HG03066 (cell line): ENCODE measurements around the gene OSBP2.

Experiments
- ATAC-seq: cut with Tn5 transposase; IDR thresholded peaks from one replicate; pipeline ENCODE4 v1.9.1; 2021; ENCODE audit warnings: low read depth; ENCODE audit not compliant: unreplicated experiment

Gene OSBP2

DNA sequence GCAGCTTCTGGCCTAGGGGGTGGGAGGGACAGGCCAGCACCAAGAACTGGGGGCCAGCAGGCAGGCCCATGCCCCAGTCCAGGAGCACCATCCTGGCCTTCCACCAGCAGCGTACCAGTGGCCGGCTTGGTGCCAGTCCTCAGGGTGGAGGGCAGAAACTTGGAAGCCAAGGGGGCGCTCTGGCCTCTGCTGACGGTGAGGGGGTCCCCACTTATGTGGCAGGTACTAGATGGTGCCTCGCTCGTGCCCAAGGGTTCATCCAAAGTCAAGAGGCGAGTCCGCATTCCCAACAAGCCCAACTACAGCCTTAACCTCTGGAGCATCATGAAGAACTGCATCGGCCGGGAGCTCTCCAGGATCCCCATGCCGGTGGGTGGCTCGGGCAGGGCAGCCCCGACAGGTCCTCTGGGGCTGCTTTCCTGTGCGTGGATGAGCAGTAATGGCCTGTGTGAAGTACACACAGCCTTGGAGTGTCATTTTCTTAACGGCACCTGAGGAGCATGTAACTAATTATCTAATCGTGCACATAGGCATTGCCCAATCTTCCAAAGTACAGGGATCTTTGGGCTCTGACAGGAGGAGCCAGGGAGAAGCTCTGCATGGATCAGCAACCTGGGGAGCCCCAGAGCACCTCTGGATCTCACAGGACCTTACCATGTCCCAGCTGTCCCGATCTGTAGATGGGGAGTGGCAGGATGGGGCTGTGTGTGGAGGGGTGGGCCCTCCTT is 194.8 kb downstream of the OSBP2 start:
- no peak for ATAC-seq

DNA sequence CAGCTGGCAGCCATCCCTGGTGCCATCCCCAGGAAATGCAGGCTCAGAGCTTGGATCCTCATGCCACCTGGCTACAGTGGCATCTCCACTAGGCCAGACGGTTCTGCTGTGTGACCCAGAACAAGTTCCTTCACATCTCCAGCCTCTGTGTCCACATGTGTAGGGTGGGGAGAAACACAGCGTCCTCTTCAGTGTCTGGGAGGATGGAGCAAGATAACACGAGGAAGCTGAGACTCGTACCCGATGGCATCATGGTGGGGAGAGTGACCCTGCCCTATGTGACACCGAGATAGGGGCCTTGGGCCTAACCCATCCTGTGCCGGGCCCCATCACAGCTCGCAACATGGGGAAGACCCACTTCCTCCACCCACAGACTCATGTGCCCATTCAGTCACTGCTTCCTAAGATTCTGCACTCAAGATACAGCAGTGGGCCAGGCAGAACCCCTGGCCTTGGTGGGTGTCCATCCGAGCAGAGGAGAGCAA is 195.4 kb downstream of the OSBP2 start:
- ATAC-seq: no peak

GRCh38 chr22:30890686-30891442 is 196.2 kb downstream of the OSBP2 start:
- no peak for ATAC-seq

- ATAC-seq: no peak
Measured at GRCh38 chr22:30891443-30891755, 196.7 kb downstream of the OSBP2 start.

DNA sequence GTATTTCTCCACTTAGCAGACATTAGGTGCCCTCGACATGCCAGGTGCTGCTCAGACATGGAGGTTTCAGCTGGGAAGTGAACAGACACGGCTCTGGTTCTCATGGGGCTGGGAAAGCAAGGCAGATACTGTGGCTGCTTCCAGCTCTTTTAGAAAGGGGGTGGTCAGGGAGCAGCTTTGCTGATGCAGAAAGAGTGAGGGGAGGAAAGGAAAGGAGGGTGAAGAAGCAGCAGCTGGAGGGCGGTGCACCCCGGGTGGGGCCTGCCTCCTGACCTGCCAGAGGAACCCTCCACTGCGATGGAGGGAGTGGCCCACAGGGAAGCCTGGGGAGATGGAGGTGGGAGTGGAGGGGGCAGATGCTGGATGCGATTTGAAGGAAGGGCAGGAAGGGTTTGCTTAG is 197.1 kb downstream of the OSBP2 start:
- ATAC-seq: no peak

DNA sequence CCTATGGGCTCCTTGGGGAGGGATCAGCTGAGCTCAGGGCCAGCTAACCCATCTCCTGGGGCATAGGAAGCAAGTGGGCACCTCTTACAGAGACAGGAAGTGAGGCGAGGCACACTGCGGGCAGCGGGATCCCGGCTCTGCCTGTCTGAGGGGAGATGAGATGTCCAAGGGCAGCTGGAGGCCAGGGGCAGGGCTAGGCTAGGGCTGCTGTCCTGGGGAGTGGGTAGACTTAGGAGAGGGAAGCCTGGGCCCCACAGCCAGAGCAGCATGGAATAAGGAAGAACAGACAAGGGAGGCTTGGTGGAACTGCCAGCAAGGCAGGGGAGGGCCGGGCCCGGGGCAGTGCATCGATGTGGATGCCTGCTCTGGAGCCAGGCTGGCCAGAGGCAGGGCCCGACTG is 197.6 kb downstream of the OSBP2 start:
- ATAC-seq: no peak

DNA sequence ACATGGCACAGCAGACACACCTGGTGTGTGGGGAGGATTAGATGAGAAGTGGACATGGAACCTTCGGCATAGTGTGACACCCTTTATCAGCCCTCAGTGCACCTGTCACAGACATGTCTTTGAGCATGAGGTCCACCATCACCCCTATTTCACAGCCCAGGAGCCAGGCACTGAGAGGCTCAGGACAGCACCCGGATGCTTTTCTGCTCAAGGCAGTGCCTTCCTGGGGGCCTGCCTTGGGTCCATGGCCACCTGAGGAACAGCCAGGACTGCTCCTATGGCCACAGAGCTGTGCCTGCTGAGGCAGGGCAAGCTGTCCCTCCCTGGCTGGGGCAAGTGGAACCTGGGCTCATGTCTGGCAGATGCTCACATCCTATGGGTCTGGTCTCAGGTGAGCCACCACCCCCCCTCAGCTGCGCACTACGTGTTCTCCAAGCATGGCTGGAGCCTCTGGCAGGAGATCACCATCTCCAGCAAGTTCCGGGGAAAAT is 198.1 kb downstream of the OSBP2 start:
- no peak for ATAC-seq

DNA sequence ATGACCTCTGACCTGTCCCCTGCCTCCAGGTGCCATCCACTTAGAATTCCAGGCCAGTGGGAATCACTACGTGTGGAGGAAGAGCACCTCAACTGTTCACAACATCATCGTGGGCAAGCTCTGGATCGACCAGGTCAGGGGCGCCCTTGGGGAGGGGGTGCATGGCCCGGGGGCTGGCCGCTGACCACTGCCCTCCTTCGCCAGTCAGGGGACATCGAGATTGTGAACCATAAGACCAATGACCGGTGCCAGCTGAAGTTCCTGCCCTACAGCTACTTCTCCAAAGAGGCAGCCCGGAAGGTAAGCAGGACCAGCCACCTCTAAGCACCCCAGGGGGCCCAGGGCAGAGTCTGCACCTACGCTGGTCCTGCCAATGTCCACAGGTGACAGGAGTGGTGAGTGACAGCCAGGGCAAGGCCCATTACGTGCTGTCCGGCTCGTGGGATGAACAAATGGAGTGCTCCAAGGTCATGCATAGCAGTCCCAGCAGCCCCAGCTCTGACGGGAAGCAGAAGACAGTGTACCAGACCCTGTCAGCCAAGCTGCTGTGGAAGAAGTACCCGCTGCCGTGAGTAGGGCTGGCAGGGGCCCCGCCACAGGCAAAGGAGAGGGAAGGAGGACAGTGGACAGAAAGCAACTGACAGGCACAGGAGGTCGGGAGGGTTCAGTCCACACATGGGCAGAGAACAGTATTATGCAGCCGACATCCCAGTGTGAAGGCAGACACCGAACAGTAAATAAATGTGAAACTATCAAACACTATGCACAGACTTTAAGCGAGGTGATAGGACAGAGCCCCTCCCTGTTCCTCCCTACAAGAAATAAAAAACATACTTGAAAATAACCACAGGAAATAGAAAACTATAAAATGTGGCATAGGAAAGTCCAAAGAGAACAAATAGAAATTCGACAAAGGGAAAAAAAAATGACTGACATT is 199.0 kb downstream of the OSBP2 start:
- no peak for ATAC-seq

GRCh38 chr22:30894371-30894740 is 199.7 kb downstream of the OSBP2 start:
- no peak for ATAC-seq

DNA sequence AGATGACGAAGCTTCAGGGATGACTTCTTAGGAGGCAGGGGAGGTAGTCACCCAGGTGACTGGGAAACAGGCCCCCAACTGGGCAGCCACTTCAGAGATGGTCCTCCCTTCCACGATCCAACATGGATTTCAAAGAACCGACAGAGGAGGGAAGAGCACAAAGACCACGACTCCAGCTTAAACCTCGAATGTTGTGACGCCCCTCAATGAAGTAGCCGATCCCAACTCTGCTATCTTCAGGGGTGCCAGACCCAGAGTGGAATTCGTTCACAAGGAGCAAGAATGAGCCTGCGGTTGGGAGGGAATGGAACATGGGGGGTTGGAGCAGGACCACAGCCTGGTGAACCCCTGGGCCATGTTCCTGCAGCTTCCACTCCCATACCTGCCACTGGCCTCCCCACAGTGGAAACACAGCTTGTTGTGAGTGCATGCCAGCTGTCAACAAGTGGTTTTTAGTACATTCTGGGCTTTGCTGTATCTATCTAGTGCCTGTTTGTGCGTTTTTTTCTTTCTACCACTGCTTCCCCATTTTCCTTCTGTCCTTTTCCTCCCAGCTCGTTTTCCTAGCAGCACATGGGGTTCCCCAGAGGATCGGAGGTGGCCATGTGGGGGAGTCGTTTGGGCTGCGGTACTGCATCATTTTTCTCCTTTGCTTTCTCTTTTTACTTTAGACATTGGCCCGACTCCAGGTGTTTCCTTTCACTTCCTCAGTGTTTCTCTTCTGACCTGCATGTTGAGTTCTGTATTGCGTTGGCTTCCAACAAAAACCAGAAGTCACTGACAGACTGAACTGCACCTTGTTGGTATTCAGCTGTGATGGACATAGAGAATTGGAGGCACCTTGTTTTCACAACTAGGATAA is 208.1 kb downstream of the OSBP2 start:
- no peak for ATAC-seq

DNA sequence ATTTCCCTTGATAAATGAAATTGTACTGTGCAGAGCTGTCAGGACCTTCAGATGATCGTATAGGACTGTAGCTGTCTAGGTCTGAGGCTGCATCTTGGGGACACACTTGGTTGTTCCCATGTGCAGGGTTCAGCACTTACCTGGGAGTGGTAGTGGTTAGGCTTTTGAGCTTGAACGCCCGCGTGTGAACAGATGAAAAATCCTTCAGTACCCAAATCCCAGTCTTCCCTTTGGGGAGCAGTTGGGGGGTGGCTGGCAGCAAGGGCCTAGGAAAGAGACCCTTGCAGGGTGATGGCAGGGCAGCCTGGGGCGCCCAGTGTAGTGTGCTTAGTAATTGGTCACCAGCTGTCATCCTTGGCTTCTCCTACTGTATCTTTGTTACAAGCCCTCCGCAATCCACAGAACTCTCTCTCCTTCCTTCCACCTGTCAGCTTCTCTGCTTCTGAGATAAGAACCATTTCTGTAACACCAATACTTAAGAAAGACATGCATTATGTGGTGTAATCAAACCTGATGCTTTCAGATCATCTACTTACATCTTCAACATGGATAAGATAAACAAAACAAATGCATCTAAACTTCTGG is 209.3 kb downstream of the OSBP2 start:
- no peak for ATAC-seq

- no peak for ATAC-seq
Measured at GRCh38 chr22:30905696-30906341, 211.1 kb downstream of the OSBP2 start.

DNA sequence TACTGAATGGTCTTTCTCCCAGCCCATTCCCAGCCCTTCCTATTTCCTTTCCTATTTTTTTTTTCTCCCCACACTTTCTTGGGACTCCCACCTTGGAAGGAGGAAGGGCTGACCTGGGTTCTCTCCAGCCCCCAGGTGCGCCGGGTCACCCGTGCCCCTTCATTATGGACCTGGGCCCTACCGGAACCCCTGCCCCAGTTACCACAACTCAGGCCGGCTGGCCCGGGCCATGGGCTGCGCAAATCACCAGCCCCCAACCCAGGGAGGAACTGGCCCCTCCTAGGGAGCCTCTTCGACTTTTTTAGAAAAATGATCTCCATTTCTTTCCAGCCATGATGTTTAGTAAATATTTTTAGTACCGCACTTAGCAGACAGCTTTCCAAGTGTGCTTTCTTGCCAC is 211.7 kb downstream of the OSBP2 start:
- ATAC-seq: no peak

GRCh38 chr22:30906946-30907345 is 212.3 kb downstream of the OSBP2 start:
- no peak for ATAC-seq

GRCh38 chr22:30908051-30908461 is 213.4 kb downstream of the OSBP2 start:
- no peak for ATAC-seq

DNA sequence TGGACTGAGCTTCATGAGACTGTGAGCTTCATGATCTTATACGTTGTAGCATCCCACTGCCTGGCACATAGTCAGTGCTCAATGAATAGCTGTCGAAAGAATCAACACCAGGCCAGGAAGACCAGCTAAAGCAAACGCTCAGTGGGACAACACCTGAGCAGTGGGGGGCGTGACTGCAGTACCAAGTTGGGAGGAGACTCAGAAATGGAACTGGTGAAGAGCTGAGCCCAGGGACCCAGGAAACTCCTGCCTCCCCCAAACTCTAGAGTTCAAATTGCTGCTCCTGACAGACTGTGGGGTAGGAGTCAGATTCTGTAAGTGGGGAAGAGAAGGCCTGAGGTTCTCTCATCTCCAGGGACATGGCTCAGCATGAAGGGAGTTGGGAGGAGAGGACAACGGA is 214.6 kb downstream of the OSBP2 start:
- ATAC-seq: no peak

- ATAC-seq: no peak
Measured at GRCh38 chr22:30910358-30910757, 215.7 kb downstream of the OSBP2 start.

- no peak for ATAC-seq
Measured at GRCh38 chr22:30918761-30919160, 224.1 kb downstream of the OSBP2 start.

DNA sequence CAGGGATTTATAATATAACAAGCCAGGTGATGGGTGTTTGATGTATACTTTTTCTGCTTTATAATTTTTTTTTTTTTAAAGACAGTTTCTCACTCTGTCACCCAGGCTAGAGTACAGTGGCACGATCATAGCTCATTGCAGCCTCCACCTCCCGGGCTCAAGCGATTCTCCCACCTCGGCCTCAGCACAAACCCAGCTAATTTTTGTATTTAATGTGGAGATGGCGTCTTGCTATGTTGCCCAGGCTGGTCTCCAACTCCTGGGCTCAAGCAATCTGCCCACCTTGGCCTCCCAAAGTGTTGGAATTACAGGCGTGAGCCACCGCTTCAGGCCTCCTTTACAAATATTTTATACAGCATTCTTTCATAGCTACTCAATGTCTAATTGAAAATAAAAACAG is 225.3 kb downstream of the OSBP2 start:
- ATAC-seq: no peak
